Measurements from ENCODE around the gene PTPRM.

PTPRM gene

DNA sequence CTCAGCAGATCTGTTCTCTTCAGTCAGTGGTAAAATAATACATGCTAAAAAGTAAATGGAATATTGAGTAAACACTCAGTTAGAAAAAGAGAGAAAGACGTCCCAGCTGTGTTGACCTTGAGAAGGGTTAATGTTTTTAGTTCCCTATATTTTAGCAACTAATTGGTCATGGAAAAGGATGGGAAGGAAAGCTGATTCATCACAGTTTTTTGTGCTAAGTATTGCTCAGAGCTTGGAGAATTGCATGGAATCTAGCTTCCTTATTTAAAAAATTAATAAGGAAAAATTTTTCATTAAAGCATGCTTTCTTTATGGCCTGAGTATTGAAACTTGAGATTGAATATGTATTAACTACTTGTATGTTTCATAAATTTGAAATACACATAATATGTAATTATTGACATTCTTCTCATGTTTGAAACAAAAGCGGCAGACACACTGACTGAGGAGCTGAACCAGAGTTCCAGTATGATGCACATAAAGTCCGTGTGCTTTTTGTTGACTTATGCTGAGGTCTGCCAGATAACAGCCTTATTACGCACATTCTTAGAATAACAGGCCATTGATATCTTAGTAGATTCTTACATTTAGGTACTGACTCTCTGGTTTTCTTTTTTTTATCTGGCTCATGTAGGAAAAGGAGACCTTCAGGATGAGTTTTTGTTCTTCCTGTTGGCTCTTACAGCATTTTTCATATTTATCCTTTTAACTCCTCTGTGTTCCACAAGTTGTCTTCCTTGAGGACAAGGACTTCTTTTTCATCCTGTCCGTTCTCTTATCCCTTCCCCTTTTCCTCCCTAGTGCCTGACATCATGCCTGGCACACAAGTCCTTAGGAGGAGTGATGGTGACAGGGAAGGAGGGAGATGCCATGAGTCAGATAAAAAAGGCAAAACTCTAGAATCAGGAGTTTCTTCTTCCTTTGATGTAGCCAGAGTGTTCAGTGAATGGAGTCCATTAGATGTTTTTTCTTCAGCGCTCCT, 194.1 kb downstream of the PTPRM start:
- no peak for DNase-seq

DNA sequence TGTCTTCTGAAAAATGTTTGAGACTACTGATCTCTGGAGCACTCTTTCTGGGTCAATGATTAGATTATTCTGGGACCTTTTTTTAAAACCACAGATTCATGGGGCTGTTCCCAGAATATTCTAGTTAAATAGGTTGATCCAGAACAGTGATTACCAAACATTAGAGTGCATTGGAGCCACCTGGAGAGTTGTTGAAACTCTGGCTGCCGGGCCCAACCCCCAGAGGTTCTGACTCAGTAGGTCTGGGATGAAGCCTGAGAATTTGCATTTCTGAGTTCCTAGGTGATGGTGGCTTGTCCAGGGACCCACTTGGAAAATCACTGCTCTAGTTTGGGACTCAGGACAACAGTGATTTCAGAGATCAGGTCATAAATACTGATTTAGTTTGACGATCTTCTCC, 197.3 kb downstream of the PTPRM start:
- DNase-seq, result no peak

GRCh38 chr18:7766346-7766745, 199.2 kb downstream of the PTPRM start:
- DNase-seq, result no peak

DNA sequence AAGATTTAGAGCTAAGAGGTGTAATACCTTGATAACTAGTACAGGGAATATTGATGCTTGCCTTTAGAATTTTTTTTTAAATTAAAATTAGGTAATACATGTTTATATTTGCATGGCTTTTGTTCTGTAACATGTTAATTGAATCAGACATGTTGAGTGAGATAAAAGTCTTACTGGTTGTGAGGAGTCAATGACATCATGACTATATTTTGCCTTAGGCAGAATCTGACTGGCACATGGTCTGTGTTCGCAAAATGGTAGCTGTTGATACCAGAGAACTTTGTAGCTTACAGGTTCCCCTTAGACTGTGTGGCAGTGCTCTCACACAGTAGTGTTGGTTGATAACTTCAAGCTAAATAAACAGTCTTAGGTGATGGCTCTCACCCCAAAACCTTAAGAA, 199.7 kb downstream of the PTPRM start:
- no peak for DNase-seq

- DNase-seq, result no peak
These were observed 203.8 kb downstream of the PTPRM start for GRCh38 chr18:7770908-7771307.

DNA sequence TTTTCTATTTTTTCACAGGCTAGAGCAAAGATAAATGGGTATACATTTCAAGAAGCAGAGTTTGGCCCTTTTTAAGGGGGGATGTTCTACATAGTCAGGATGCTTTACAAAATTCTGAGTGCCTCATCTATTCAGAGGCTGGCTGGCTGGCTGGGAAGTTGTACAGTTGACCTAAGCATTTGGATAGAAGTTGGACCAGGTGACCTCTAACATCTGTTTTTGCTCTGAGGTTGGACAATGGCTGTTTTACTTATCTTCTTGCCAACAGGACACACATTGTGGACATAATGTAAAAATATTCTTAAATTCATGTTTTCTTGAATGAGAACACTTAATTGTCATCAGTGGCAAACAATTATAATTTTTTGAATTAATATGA, 205.4 kb downstream of the PTPRM start:
- DNase-seq, result no peak

DNA sequence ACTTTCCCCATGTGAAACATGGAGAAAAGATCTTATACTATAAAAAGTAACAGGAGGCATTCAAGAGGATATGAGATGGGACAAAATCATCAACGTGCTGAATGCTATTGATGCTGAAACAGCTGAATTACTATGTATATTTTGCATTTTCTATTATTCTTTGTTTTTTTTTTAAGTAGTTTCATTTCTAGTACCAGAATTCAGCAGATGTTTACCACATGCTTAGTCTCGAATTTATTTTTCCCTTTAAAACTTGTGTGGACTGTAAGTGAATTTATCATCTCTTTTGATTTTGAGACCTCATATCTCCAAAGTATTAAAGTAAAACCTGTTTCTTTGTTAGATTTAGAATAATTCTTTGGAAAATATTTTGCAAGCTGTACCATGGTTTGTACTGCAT, 205.8 kb downstream of the PTPRM start:
- no peak for DNase-seq

DNA sequence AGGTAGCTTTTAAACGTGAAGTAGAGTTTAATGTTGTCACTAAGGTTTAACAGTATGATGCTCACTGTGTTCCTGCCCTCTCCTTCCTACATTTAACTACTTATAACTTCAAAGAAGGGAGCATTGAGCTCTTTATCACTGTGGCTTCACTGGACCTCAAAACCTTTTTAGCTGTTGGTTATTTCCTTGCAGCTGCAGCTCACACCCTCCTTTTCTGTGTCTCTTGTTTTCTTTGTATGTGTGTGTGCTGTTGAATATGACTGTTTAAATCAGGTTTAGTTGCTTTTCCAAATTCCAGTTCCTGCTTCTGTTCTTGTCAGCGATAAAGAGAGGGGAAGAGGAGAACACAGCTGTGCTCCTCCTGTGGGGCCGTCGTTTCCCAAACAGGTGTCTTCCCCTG, 208.0 kb downstream of the PTPRM start:
- no peak for DNase-seq

DNA sequence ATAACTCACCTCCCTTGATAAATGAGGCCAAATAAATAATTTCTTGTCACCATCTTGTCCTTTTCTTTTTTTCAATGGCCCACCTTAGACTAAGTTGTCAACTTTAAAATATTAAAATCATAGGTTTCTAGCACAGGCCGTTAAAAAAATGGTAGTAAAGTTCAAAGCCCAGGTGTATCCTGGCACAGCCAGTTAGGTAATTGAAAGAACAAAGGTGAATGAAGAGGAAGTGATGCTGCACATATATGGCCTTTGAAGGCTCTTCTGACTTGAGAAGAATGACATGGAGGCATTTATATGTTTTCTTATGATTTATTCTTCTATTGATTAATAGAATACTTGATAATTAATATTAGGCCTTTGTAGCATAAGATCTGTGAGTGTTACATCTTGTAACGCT, 208.7 kb downstream of the PTPRM start:
- no peak for DNase-seq

DNA sequence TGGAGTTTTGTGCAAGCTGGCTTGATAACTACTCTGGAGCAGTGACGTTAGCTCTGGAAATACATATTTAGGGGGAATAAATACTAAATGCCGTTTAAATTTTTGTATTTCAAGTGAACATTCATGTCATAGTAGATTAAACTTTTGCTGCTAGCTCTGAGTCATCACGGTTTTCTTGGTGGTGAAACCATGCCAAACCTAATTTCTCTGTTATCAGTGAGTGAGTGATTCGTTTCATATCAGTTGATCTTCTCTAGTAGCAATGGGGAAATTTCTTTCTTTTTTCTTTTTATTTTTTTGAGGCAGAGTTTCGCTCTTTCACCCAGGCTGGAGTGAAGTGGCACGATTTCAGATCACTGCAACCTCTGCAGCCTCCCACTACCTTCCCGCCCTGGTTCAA, 211.1 kb downstream of the PTPRM start:
- DNase-seq, result no peak

GRCh38 chr18:7779211-7779610, 212.1 kb downstream of the PTPRM start:
- DNase-seq, result no peak

DNA sequence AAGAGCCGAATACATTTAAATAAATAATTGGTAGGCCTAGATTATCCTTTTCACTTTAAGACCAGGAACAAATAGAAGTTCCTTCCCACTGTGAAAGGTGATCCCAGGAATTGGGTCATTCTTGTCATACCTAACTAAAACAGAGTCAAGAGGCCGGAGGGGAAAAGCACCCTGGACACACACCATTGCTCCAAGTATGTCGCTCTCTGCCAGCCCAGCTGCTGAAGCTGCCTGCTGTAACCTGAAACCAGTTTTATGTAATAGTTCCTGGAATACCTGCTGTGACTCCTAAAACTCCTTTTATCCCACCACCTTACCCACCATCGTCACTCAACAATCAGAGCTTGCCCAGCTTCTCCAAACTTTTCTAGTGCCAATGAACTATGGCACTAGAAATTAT, 217.1 kb downstream of the PTPRM start:
- no peak for DNase-seq

DNA sequence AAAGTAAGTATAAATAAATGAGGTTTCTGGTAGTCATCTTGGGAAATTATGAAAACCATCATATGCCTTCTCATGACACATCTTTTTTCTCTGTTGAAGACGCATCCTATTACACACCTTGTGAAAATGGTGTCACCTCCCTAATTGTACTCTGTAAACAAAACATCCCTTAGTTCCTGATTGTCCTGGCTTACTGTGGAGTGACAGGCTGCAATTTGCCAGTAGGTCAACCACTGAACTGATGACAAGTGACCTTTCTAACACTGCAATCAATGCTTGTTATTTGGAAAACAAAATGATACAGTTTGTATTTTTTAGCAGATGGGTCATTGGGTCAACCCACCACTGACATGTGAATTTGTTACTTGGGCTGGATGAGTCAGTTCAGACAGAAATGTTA, 219.5 kb downstream of the PTPRM start:
- no peak for DNase-seq

GRCh38 chr18:7787339-7787738, 220.2 kb downstream of the PTPRM start:
- DNase-seq, result no peak

DNA sequence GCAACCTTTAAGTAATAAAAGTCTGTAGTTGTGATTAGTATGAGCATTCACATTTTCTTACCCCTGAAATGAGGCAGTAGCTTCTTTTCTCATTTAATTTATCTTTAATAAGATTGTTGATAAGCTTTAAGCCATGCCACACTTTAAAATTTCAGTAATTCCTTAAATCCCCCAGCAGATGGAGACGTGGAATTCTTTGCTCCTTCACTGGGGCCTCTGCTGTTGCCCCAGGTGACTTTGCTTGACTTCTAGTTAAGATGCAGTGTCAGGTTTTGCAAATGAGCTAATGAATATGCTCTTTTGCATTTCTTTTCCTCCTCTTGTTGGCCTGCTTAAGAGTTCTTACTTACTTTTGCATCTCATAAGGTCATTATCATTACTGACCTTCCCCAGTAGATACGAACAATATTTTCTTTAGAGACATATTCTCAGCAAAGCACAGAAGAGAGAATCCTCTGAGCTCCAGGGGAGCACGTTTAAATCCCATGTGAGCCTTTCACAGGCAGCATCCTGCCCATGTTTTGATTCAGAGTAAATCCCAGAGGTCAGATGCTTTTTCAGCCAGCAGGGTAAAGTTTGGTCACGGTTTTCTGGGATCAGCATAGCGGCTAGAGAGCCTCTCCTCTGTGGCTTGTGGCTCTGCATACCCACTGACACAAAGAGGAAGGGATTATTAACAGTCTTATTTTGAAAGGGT, 222.9 kb downstream of the PTPRM start:
- no peak for DNase-seq

DNA sequence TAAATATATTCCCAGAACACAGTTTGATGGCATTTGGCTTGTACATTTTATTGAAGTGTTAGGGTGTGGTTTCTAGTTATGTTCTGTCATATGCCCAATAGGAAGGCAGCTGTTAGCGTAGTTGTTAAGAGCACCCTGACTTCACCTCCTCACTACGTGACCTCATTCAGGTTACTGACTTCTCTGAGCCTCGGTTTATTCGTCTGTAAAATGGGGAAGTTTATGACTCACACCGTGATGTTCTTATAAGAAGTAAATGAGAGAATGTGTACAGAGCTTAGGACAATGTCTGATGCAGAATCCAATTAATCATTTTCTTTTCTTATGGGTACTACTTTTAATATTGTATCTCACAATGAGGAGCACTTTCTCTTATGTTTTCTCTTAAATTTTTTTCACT, 226.0 kb downstream of the PTPRM start:
- DNase-seq, result no peak

- no peak for DNase-seq
These were observed 236.9 kb downstream of the PTPRM start for GRCh38 chr18:7803956-7804469.

- DNase-seq, result no peak
These were observed 238.0 kb downstream of the PTPRM start for GRCh38 chr18:7805096-7805495.

GRCh38 chr18:7805880-7806279, 238.8 kb downstream of the PTPRM start:
- DNase-seq, result no peak

DNA sequence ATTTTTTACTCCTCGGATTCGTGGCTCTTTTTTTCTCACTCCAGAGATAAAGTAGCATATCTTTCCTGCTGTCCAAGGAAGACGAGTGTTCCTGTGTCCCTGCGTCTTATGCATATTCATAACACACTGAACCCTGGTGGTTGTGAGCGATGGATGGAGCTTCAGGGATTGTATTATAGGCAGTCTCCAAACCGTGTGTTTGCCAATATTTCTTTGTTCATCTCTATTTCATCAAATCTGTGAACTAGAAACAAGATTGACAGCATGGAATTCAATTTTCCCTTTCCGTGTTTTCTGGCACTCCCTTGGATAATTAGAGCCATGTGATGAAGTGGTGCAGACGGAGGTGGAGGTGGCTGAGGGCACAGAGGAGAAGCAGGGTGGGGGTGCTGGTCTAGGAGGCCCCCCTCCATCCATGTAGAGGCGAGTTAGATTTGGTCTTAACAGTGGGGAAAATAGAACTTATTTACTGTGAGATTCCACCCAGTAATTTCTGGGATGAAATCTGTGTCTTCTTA, 240.9 kb downstream of the PTPRM start:
- no peak for DNase-seq

DNA sequence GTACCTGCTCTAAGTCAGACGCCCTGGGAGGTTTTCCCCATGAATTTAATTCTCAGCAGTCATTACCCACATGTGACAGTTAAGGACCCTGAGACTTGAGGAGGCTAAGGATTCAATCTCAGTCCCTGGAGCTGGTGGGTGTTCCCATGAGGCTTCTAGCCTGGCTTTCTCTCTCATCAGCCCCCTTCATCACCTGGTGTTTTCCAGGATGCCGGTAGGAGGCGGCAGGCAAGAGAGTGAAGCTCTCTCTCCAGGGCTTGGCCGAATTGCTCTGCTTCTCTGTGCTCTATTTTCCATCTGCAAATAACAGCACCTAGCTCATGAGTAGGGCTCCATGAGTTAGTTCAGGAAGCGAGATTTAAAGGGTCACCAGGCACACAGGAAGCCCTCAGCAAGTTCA, 241.9 kb downstream of the PTPRM start:
- DNase-seq, result no peak

GRCh38 chr18:7809455-7809854, 242.3 kb downstream of the PTPRM start:
- no peak for DNase-seq

DNA sequence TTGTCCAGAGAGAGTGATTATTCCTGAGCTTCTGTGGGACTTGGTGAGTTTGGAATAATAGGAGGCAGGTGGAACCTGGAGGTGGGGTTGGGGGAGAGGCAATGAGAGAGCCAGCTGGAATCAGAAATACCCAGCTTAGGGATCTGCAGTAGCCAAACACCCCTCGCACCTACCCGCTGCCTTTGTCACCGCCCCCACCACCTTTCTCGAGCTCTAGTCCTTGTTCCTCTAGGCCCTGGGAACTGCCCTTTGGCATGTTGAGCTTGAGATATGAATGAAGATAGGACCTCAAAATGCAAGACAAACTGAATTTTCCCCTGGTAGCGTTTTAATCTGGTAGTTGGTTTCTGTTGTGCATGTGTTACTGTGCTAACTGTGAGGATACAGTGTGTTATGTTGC, 242.9 kb downstream of the PTPRM start:
- DNase-seq, result no peak

Data from CD4-positive, alpha-beta T cell treated with Interleukin-10 for 1 hour (primary cell).